Mesothelial cell of epicardium (in vitro differentiated cells): ENCODE results near the gene PGAP2. TPM values are rescaled to one million over a fixed set of nuclear protein-coding genes. Genes with fewer than 3 reads are reported as not detected.
"Not testable (repeated sequence)": the region's sequence is repeated elsewhere in the genome, so short reads cannot be mapped to it uniquely, and the experiment has no call there.

Source experiments
- DNase-seq, 2 experiments: peaks; one replicate each; pipeline ENCODE4 v3.0.0; 2021; ENCODE audit warnings: low spot score in 2 of 2; ENCODE audit not compliant: unreplicated experiment in 2 of 2
- H3K27ac Mint-ChIP-seq: 2 replicates; pipeline ENCODE4 v1.8.0; 2021; ENCODE audit warnings: mixed read lengths
- H3K27me3 Mint-ChIP-seq: 2 replicates; pipeline ENCODE4 v1.8.0; 2021; ENCODE audit warnings: low read depth, mixed read lengths
- H3K36me3 Mint-ChIP-seq: 2 replicates; pipeline ENCODE4 v1.8.0; 2021; ENCODE audit warnings: mixed read lengths
- H3K4me1 Mint-ChIP-seq: 2 replicates; pipeline ENCODE4 v1.8.0; 2021; ENCODE audit warnings: mixed read lengths
- H3K4me3 Mint-ChIP-seq: 2 replicates; pipeline ENCODE4 v1.8.0; 2021; ENCODE audit warnings: mild to moderate bottlenecking, moderate library complexity, mixed read lengths
- H3K9me3 Mint-ChIP-seq: 2 replicates; pipeline ENCODE4 v1.8.0; 2021; ENCODE audit warnings: mixed read lengths
- total RNA-seq: library from RNA; stranded (reverse); gene quantifications from 3 replicates; pipeline ENCODE4 v1.2.1, GENCODE V29; 2021
- TF ChIP-seq, protein P1 (sequence below): fragments of 200-600 bp; sonication (generic); IDR thresholded peaks from one replicate; pipeline ENCODE4 v1.5.0; 2021; ENCODE audit warnings: antibody characterized with exemption; ENCODE audit not compliant: unreplicated experiment

PGAP2 gene
- total RNA-seq, 1 donor from 2014 or later = 47.6 TPM

DNA sequence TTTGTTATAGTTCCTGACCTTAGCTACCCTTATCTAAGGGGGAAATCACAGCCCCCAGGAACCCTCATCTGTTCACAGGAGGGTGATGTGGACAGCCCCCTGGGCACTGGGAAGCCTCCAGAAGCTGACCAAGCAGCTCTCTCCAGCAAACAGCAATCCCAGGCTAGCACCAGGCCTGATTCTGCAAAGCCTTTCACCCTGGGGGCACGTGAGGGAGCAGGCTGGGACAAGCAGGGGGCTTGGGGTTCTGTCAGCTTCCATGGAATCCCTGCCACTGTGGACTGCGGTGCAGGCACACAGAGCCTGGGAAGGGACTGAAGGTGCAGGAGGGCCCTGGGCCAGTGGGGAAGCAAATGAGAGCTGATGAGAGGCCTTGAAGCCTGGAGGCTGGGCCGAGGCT is 2.1 kb downstream of the PGAP2 start:
- H3K36me3 Mint-ChIP-seq = peaks cover 5% of the 10 kb centered on the region
- TF ChIP-seq, protein P1, sequence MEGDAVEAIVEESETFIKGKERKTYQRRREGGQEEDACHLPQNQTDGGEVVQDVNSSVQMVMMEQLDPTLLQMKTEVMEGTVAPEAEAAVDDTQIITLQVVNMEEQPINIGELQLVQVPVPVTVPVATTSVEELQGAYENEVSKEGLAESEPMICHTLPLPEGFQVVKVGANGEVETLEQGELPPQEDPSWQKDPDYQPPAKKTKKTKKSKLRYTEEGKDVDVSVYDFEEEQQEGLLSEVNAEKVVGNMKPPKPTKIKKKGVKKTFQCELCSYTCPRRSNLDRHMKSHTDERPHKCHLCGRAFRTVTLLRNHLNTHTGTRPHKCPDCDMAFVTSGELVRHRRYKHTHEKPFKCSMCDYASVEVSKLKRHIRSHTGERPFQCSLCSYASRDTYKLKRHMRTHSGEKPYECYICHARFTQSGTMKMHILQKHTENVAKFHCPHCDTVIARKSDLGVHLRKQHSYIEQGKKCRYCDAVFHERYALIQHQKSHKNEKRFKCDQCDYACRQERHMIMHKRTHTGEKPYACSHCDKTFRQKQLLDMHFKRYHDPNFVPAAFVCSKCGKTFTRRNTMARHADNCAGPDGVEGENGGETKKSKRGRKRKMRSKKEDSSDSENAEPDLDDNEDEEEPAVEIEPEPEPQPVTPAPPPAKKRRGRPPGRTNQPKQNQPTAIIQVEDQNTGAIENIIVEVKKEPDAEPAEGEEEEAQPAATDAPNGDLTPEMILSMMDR = no peak
- H3K27me3 Mint-ChIP-seq = no peaks in the 10 kb centered on the region
- H3K9me3 Mint-ChIP-seq = no peaks in the 10 kb centered on the region
- no peak overlapping the region for H3K27ac Mint-ChIP-seq
- no peak for DNase-seq
- H3K4me1 Mint-ChIP-seq = peaks cover 15% of the 10 kb centered on the region
- no peak overlapping the region for H3K4me3 Mint-ChIP-seq

DNA sequence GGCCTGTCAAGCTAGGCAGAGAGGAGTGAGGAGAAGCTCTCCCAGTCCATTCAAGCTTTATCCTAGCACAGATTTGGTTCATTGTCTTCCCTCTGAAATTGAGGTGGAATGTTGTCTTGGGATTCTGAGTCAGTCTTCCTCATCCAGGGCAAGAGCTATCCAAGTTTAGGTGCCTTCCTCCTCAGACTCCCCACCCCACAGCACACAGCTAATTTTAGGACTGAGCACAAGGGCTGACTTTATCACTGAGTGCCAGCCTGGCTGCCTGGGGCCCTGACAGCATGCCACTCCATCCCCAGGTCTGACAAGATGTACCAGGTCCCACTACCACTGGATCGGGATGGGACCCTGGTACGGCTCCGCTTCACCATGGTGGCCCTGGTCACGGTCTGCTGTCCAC is 2.6 kb downstream of the PGAP2 start:
- peaks cover 5% of the 10 kb centered on the region for H3K36me3 Mint-ChIP-seq
- DNase-seq = no peak
- H3K4me3 Mint-ChIP-seq = no peak overlapping the region
- H3K27me3 Mint-ChIP-seq = no peaks in the 10 kb centered on the region
- no peak overlapping the region for H3K27ac Mint-ChIP-seq
- peaks cover 15% of the 10 kb centered on the region for H3K4me1 Mint-ChIP-seq
- TF ChIP-seq, protein P1 = no peak
- no peaks in the 10 kb centered on the region for H3K9me3 Mint-ChIP-seq

DNA sequence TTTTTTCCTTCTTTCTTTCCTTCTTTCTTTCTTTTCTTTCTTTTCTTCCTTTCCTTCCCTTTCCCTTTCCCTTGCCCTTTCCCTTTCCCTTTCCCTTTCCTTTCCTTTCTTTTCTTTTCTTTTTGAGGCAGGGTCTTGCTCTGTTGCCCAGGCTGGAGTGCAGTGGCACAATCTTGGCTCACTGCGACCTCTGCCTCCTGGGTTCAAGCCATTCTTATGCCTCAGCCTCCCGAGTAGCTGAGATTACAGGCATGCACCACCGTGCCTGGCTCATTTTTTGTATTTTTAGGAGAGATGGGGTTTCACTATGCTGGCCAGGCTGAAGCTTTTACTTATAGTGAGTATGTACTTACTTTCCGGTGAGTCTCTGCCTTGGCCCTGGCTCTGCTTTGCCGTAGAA is 6.5 kb downstream of the PGAP2 start:
- not testable (repeated sequence) for H3K27me3 Mint-ChIP-seq, H3K4me3 Mint-ChIP-seq, H3K27ac Mint-ChIP-seq, DNase-seq, H3K36me3 Mint-ChIP-seq, H3K4me1 Mint-ChIP-seq, H3K9me3 Mint-ChIP-seq

DNA sequence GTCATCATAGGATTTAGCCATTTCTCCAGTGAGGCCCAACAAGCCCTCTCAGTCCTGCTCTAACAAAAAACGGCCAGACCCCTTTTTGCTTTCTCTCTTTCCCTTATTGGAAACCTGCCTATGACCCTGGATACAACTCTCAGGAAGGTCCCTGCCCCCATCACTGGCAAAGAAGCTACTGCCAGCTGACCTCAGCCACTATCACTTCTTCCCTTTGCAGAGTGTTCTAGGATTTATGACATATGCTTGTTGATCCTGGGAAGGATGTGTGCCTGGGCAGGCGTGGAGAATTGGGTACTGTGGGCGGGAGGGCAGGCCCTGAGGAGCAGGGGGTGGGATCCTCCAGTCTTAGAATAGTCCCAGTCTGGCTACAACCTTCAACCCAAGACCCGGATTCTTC is 7.5 kb downstream of the PGAP2 start:
- TF ChIP-seq, protein P1 = no peak
- Mint-ChIP-seq H3K4me3 (no peak overlapping the region), H3K9me3 (no peaks in the 10 kb centered on the region), H3K27me3 (no peaks in the 10 kb centered on the region), H3K27ac (no peak overlapping the region), H3K4me1 (no peaks in the 10 kb centered on the region), H3K36me3 (peaks cover 5% of the 10 kb centered on the region)
- no peak for DNase-seq

DNA sequence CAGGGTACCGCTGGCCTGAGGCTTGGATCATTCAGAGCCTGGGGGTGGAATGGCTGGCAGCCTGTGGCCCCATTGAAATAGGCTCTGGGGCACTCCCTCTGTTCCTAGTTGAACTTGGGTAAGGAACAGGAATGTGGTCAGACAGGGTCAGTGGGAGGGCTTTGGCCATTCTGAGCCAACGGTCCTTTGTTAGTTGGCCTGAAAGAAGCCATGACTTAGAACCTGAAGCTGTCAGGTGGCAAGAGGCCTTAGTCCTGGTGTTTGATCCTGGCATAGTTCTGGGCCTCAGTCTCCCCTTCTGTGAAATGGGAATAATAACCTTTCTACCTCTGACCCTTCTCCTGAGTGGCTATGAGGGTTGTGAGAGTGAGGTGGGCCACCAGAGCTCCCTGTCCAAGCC is 8.3 kb downstream of the PGAP2 start:
- TF ChIP-seq, protein P1 = no peak
- Mint-ChIP-seq H3K27me3 (no peaks in the 10 kb centered on the region), H3K9me3 (no peaks in the 10 kb centered on the region), H3K27ac (no peak overlapping the region), H3K4me3 (no peak overlapping the region), H3K4me1 (no peaks in the 10 kb centered on the region), H3K36me3 (peaks cover 5% of the 10 kb centered on the region)
- DNase-seq = no peak

DNA sequence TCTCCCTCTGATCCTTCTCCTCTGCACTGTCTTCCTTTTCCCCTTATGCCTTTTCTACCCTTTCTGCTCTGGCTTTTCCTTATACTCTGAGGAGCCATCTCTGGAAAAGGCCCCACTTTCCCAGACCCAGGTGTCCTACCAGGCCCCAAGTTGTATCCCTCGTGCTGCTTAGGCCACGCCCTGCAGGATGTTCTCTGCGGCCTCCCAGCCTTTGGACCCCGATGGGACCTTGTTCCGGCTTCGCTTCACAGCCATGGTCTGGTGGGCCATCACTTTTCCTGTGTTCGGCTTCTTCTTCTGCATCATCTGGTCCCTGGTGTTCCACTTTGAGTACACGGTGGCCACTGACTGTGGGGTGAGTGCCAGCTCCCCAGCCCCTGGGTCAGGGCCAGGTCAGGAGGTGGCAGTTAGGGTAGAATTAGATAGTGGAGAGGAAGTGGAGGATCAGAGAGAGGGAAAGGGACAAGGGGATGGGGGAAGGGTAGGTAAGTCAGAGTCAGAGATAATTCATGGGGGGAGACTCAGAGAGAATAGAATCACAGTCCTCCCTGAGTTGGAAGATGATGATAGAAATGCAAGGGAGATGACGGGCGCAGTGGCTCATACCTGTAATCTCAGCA is 8.9 kb downstream of the PGAP2 start:
- H3K36me3 Mint-ChIP-seq = peaks cover 5% of the 10 kb centered on the region
- TF ChIP-seq, protein P1 = no peak
- no peak overlapping the region for H3K4me3 Mint-ChIP-seq
- no peaks in the 10 kb centered on the region for H3K27me3 Mint-ChIP-seq
- H3K27ac Mint-ChIP-seq = no peak overlapping the region
- H3K4me1 Mint-ChIP-seq = no peaks in the 10 kb centered on the region
- no peaks in the 10 kb centered on the region for H3K9me3 Mint-ChIP-seq
- DNase-seq = no peak
